ENCODE results near the gene RAB17. TPM values are rescaled to one million over a fixed set of nuclear protein-coding genes. Genes with fewer than 3 reads are reported as not detected.

Gene RAB17
- total and polyA plus RNA-seq, 2 of the 8 experiments (the other 6 are each of a cell fraction or from before 2014, with no cell fraction given) = 42.6 to 83.4 TPM

GRCh38 chr2:237624565-237624964 lies 34.0 kb upstream of the RAB17 start:
- Histone ChIP-seq H3K27me3 (replicated peaks in 1 of 4; ENCODE audit: control insufficient read depth in 3 of 4, extremely low read depth in 1 of 4, insufficient read depth in 3 of 4, low read length in 3 of 4) (peaks cover 0 to 31% (median 24%) of the 10 kb centered on the region in 4 experiments; a peak in 6 of 7 replicates), H3K79me1 (ENCODE audit: low read depth, low read length) (no peaks in the 10 kb centered on the region), H2BK15ac (ENCODE audit: low read length) (no peak overlapping the region), H4K8ac (ENCODE audit: extremely low read depth, insufficient read depth, low read length) (no peak overlapping the region), H2BK5ac (ENCODE audit: low read depth, low read length) (no peak overlapping the region), H4K5ac (ENCODE audit: insufficient read length, low read depth, low read length) (no peak overlapping the region), H3K4me2 (ENCODE audit: insufficient read depth in 1 of 2, low read depth in 2 of 2, low read length in 2 of 2) (no peak overlapping the region), H4K20me1 (replicated peaks in 1 of 2; ENCODE audit: control insufficient read depth in 1 of 2, insufficient read depth in 2 of 2, low read length in 2 of 2) (peaks cover 0 to 2% of the 10 kb centered on the region in 2 experiments), H4K91ac (replicated peaks; ENCODE audit: insufficient read length, low read length) (no peak overlapping the region), H3K14ac (ENCODE audit: insufficient read length) (no peak overlapping the region), H2BK20ac (ENCODE audit: low read length) (no peak overlapping the region), H3K56ac (replicated peaks; ENCODE audit: insufficient read length, low read depth, low read length) (no peak overlapping the region), H2AFZ (ENCODE audit: low read length) (no peak overlapping the region), H3K36me3 (ENCODE audit: control insufficient read depth in 2 of 4, insufficient read depth in 4 of 4, low read length in 3 of 4) (no peaks in the 10 kb centered on the region), H3K79me2 (ENCODE audit: control insufficient read depth in 1 of 2, insufficient read depth in 2 of 2, low read length in 2 of 2) (peaks cover 0 to 9% of the 10 kb centered on the region in 2 experiments; a peak in 2 of 4 replicates), H2AK5ac (ENCODE audit: low read depth, low read length) (no peak overlapping the region; the same call in 1 of the 2 replicates), H2BK120ac (replicated peaks; ENCODE audit: low read depth, low read length) (no peak overlapping the region), H3K18ac (ENCODE audit: extremely low read depth, low read length) (no peak overlapping the region), H2BK12ac (ENCODE audit: low read depth, low read length) (no peak overlapping the region), H3K27ac (ENCODE audit: low read depth, low read length) (no peak overlapping the region), H3K9ac (replicated peaks in 1 of 4; ENCODE audit: extremely low read depth in 1 of 4, low read depth in 3 of 4, low read length in 3 of 4) (no peak overlapping the region), H3K9me3 (ENCODE audit: insufficient read depth in 2 of 2, low read depth in 1 of 2, low read length in 1 of 2) (no peaks in the 10 kb centered on the region), H3K4ac (replicated peaks; ENCODE audit: insufficient read length, low read depth, low read length) (no peak overlapping the region), H3K23me2 (ENCODE audit: low read depth, low read length) (peaks cover 5% of the 10 kb centered on the region), H3K4me3 (ENCODE audit: extremely low read depth in 1 of 4, insufficient read depth in 2 of 4, low read depth in 3 of 4, low read length in 4 of 4) (no peak overlapping the region), H3K4me1 (replicated peaks in 1 of 4; ENCODE audit: control insufficient read depth in 3 of 4, insufficient read depth in 4 of 4, low read length in 3 of 4) (peaks cover 0 to 13% (median 8%) of the 10 kb centered on the region in 4 experiments; a peak in 5 of 7 replicates), H3K23ac (ENCODE audit: insufficient read length) (no peak overlapping the region)
- ChIA-PET POLR2A (ENCODE audit: partially characterized antibody) (interaction anchor here (0.8 to 6.7 kb wide), 2 partner anchors 8 to 9 kb away, joined by 3 to 42 read pairs; no protein-coding TSS in a partner anchor), CTCF (ENCODE audit: partially characterized antibody) (interaction anchor here (0.9 to 2.4 kb wide), 4 partner anchors 8 to 121 kb away, joined by 3 to 11 read pairs (median 4); no protein-coding TSS in a partner anchor)
- peak in 1 of 2 experiments; percentile 3; a peak in 1 of 4 replicates for TF ChIP-seq RAD21 (IDR thresholded peaks at IDR 0.05 in 1 of 2, conservative IDR thresholded peaks at IDR 0.05 in 1 of 2; ENCODE audit: low read depth in 2 of 2, low read length in 2 of 2)
- TF ChIP-seq POLR2A (IDR thresholded peaks at IDR 0.05; ENCODE audit: control extremely low read depth in 1 of 2, low read depth in 2 of 2, low read length in 2 of 2) = no peak
- DNase-seq (ENCODE audit: low read depth in 1 of 2, low spot score in 2 of 2) = no peak
- no peak for FAIRE-seq
- 89% methylated on average over 5 of the region's 6 CpGs; no CpG with 5 or more reads in 1 of the 2 experiments for WGBS, 2 experiments (ENCODE audit: extremely low coverage in 1 of 2, insufficient coverage in 1 of 2, insufficient read length in 1 of 2, insufficient replicate concordance in 2 of 2, low coverage in 1 of 2, low lambda C conversion rate in 2 of 2, missing lambda C conversion rate in 1 of 2)

All from H1 (cell line).